ENCODE measurements around the gene ALG1L2.
"Not testable (repeated sequence)": the region's sequence is repeated elsewhere in the genome, so short reads cannot be mapped to it uniquely, and the experiment has no call there.

Gene ALG1L2

DNA sequence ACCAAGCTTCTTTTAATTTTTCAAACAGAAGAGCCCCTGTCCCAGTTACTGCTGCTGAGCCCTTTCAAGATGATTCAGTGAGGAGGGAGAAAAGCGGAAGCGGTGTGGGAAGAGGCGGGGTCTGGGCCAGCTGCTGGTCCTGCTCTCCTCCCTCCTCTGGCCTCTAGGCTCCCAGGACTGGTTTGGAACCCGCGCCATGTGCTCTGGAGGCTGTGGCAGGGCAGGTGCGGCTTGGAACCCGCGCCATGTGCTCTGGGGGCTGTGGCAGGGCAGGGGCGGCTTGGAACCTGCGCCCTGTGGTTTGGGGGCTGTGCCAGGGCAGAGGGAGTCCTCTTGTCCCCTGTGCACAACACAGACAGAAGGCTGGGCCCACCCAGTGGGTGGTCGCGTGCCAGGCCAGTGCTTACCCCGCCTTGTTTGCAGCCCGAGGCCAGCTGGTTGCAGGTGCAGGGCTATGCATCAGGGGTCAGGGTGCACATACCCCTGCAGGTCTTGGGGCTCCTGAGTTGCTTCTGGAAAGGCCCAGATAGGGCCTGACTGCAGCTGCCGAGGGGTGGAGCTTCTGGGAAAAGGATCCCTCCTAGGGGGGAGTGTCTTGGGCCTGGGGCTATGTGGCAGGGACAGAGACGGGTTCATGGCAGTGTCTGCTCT is 12.2 kb downstream of the ALG1L2 start:
- no peak overlapping the region for H3K27ac ChIP-seq
- no peak for TF ChIP-seq CTCF (conservative IDR thresholded peaks at IDR 0.05)

GRCh38 chr3:130094491-130094941 is 12.9 kb downstream of the ALG1L2 start:
- not testable (repeated sequence) for H3K27ac ChIP-seq

GRCh38 chr3:130095858-130096257 is 14.2 kb downstream of the ALG1L2 start:
- H3K27ac ChIP-seq = not testable (repeated sequence)

DNA sequence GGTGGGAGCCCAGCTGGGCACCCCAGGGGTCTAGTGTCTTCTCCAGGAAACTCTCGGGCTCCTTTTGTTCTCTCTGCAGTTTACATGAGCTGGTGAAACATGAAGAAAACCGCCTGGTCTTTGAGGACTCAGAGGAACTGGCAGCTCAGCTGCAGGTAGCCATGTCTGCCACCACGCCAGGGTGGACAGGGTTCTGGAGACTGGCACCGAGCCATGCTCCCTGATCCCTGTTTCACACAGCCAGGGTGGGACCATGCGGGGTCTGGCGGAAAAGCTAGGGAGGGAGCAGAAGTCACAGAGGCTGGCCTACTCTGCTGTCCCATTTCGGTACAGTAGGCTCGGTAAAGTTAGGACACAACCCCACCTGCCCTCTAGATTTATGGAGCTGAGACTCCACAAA is 15.5 kb downstream of the ALG1L2 start:
- H3K27ac ChIP-seq = not testable (repeated sequence)

GRCh38 chr3:130097690-130098638 is 16.3 kb downstream of the ALG1L2 start:
- H3K27ac ChIP-seq = not testable (repeated sequence)
- peak; percentile 12; the same call in 1 of the 2 replicates for TF ChIP-seq CTCF (conservative IDR thresholded peaks at IDR 0.05)

- H3K27ac ChIP-seq = not testable (repeated sequence)
These were observed 17.2 kb downstream of the ALG1L2 start for GRCh38 chr3:130098639-130099385.

- H3K27ac ChIP-seq = not testable (repeated sequence)
These were observed 20.9 kb downstream of the ALG1L2 start for GRCh38 chr3:130102545-130102944.

- H3K27ac ChIP-seq = not testable (repeated sequence)
These were observed 22.6 kb downstream of the ALG1L2 start for GRCh38 chr3:130104191-130104590.

- not testable (repeated sequence) for H3K27ac ChIP-seq
These were observed 25.8 kb downstream of the ALG1L2 start for GRCh38 chr3:130107333-130107995.

DNA sequence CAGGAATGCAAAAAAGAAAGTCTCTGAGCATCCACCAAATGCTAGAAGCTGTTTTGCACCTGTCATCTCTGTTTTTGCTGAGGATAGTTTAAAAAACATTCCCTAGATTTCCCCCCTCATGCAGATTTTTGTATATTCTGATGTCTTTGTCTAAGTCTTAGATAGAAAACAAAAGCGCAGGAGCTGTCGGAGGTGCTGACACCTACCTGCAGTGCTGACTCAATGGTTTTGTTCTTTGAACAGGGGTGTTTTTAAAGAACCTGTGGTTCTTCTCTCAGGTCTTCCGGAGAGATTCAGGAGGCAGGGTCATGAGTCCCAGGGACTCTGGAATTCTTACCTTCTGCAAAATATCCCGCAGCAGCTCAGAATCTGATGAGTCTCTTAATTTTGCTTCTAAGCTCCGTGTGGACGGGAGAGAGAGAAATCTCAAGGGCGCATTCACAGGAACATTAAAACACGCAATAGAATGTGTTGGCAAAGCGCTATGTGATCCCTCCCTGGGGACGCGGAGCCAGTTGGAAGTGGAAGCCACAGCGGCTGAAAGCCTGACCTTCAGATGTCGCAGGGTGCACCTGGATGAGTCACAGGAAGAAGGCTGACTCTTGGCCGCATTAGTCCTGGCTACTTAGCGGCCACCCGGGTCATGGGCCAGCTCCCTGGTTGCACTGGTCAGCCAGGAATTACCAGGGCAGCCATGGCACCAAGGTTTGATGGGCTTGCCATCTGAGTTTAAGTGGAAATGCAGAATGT is 27.4 kb downstream of the ALG1L2 start:
- not testable (repeated sequence) for H3K27ac ChIP-seq

- peak overlapping the region; percentile 41 for H3K27ac ChIP-seq
These were observed 28.9 kb downstream of the ALG1L2 start for GRCh38 chr3:130110386-130111169.
